ENCODE results near the gene MAMLD1. TPM values are rescaled to one million over a fixed set of nuclear protein-coding genes. Genes with fewer than 3 reads are reported as not detected.

MAMLD1 gene
- total and polyA plus RNA-seq, 2 of the 8 experiments (the other 6 are each of a cell fraction or from before 2014, with no cell fraction given) = 0.09 to 0.26 TPM

DNA sequence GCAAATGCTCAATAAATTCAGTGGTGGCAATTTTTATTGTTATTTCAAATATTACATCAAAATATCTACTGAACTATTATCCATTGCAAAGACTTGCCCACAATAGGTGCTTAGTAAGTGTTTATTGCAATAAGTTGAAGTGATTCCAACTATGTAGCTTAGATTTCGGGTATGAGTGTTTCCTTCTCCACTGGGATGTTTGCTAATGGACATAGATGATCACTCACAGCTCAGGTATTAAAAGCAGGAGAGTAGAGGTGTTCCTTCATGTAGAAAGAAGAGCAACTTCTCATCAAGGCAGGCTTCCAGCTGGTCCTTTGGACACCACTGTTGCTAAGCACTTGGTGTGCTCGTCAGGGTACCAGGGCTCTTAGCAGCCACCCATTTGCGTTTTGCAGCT lies 139.0 kb downstream of the MAMLD1 start:
- Histone ChIP-seq H2AK5ac (ENCODE audit: low read depth, low read length) (no peak overlapping the region), H2BK120ac (replicated peaks; ENCODE audit: low read depth, low read length) (no peak overlapping the region), H3K4me2 (ENCODE audit: insufficient read depth in 1 of 2, low read depth in 2 of 2, low read length in 2 of 2) (no peak overlapping the region), H3K4me3 (ENCODE audit: extremely low read depth in 1 of 4, insufficient read depth in 2 of 4, low read depth in 3 of 4, low read length in 4 of 4) (no peak overlapping the region), H3K79me2 (ENCODE audit: control insufficient read depth in 1 of 2, insufficient read depth in 2 of 2, low read length in 2 of 2) (no peaks in the 10 kb centered on the region), H4K8ac (ENCODE audit: extremely low read depth, insufficient read depth, low read length) (no peak overlapping the region), H3K27me3 (replicated peaks in 1 of 4; ENCODE audit: control insufficient read depth in 3 of 4, extremely low read depth in 1 of 4, insufficient read depth in 3 of 4, low read length in 3 of 4) (no peaks in the 10 kb centered on the region), H4K91ac (replicated peaks; ENCODE audit: insufficient read length, low read length) (no peak overlapping the region), H2BK12ac (ENCODE audit: low read depth, low read length) (no peak overlapping the region), H3K79me1 (ENCODE audit: low read depth, low read length) (no peaks in the 10 kb centered on the region), H3K14ac (ENCODE audit: insufficient read length) (no peak overlapping the region), H3K23ac (ENCODE audit: insufficient read length) (no peak overlapping the region), H3K18ac (ENCODE audit: extremely low read depth, low read length) (no peak overlapping the region), H2BK20ac (ENCODE audit: low read length) (no peak overlapping the region), H4K20me1 (replicated peaks in 1 of 2; ENCODE audit: control insufficient read depth in 1 of 2, insufficient read depth in 2 of 2, low read length in 2 of 2) (no peaks in the 10 kb centered on the region), H2BK15ac (ENCODE audit: low read length) (no peak overlapping the region), H3K9me3 (ENCODE audit: insufficient read depth in 2 of 2, low read depth in 1 of 2, low read length in 1 of 2) (no peaks in the 10 kb centered on the region), H2BK5ac (ENCODE audit: low read depth, low read length) (no peak overlapping the region), H3K23me2 (ENCODE audit: low read depth, low read length) (no peaks in the 10 kb centered on the region), H2AFZ (ENCODE audit: low read length) (no peak overlapping the region), H4K5ac (ENCODE audit: insufficient read length, low read depth, low read length) (no peak overlapping the region), H3K4me1 (replicated peaks in 1 of 4; ENCODE audit: control insufficient read depth in 3 of 4, insufficient read depth in 4 of 4, low read length in 3 of 4) (peaks cover 5 to 19% (median 11%) of the 10 kb centered on the region in 4 experiments; a peak in 6 of 7 replicates), H3K4ac (replicated peaks; ENCODE audit: insufficient read length, low read depth, low read length) (no peak overlapping the region), H3K27ac (ENCODE audit: low read depth, low read length) (no peak overlapping the region), H3K56ac (replicated peaks; ENCODE audit: insufficient read length, low read depth, low read length) (no peak overlapping the region), H3K36me3 (ENCODE audit: control insufficient read depth in 2 of 4, insufficient read depth in 4 of 4, low read length in 3 of 4) (no peaks in the 10 kb centered on the region), H3K9ac (replicated peaks in 1 of 4; ENCODE audit: extremely low read depth in 1 of 4, low read depth in 3 of 4, low read length in 3 of 4) (no peak overlapping the region)
- DNase-seq (ENCODE audit: low read depth in 1 of 2, low spot score in 2 of 2) = no peak
- POLR2A ChIA-PET (ENCODE audit: partially characterized antibody) = no interaction called here
- CTCF ChIA-PET (ENCODE audit: partially characterized antibody) = interaction anchor here (0.7 to 1.7 kb wide), 4 partner anchors 11 to 181 kb away, joined by 3 to 7 read pairs (median 4); no protein-coding TSS in a partner anchor
- 85% methylated on average over 3 of the region's 3 CpGs; no CpG with 5 or more reads in 1 of the 2 experiments for WGBS, 2 experiments (ENCODE audit: extremely low coverage in 1 of 2, insufficient coverage in 1 of 2, insufficient read length in 1 of 2, insufficient replicate concordance in 2 of 2, low coverage in 1 of 2, low lambda C conversion rate in 2 of 2, missing lambda C conversion rate in 1 of 2)
- no peak for FAIRE-seq
- TF ChIP-seq SIX5 (IDR thresholded peaks at IDR 0.05; ENCODE audit: low read depth, low read length) = no peak
- no peak for TF ChIP-seq KDM5A (IDR thresholded peaks at IDR 0.05; ENCODE audit: low read length)
- TF ChIP-seq SP1 (IDR thresholded peaks at IDR 0.05; ENCODE audit: low read depth, low read length) = no peak
- no peak for TF ChIP-seq KDM1A (IDR thresholded peaks at IDR 0.05; ENCODE audit: borderline replicate concordance, low read length)
- TF ChIP-seq CEBPB (IDR thresholded peaks at IDR 0.05; ENCODE audit: low read depth, low read length) = no peak
- TF ChIP-seq, protein P1, sequence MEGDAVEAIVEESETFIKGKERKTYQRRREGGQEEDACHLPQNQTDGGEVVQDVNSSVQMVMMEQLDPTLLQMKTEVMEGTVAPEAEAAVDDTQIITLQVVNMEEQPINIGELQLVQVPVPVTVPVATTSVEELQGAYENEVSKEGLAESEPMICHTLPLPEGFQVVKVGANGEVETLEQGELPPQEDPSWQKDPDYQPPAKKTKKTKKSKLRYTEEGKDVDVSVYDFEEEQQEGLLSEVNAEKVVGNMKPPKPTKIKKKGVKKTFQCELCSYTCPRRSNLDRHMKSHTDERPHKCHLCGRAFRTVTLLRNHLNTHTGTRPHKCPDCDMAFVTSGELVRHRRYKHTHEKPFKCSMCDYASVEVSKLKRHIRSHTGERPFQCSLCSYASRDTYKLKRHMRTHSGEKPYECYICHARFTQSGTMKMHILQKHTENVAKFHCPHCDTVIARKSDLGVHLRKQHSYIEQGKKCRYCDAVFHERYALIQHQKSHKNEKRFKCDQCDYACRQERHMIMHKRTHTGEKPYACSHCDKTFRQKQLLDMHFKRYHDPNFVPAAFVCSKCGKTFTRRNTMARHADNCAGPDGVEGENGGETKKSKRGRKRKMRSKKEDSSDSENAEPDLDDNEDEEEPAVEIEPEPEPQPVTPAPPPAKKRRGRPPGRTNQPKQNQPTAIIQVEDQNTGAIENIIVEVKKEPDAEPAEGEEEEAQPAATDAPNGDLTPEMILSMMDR (IDR thresholded peaks at IDR 0.05; ENCODE audit: control extremely low read depth in 1 of 3, insufficient read depth in 1 of 3, low read depth in 1 of 3, low read length in 3 of 3) = no peak
- no peak for TF ChIP-seq MAFK (IDR thresholded peaks at IDR 0.05; ENCODE audit: low read depth, low read length)
- no peak for TF ChIP-seq RAD21 (IDR thresholded peaks at IDR 0.05 in 1 of 2, conservative IDR thresholded peaks at IDR 0.05 in 1 of 2; ENCODE audit: low read depth in 2 of 2, low read length in 2 of 2)
- TF ChIP-seq POLR2AphosphoS5 (IDR thresholded peaks at IDR 0.05; ENCODE audit: low read depth, low read length) = no peak
- no peak for TF ChIP-seq YY1 (IDR thresholded peaks at IDR 0.05; ENCODE audit: low read depth, low read length)
- no peak for TF ChIP-seq FOSL1 (IDR thresholded peaks at IDR 0.05; ENCODE audit: insufficient read depth, low read depth, low read length)
- TF ChIP-seq, protein P2, sequence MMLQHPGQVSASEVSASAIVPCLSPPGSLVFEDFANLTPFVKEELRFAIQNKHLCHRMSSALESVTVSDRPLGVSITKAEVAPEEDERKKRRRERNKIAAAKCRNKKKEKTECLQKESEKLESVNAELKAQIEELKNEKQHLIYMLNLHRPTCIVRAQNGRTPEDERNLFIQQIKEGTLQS (IDR thresholded peaks at IDR 0.05; ENCODE audit: insufficient read depth, low read depth, low read length) = no peak
